Vagina (tissue), 2 donors: ENCODE measurements around the gene KRTAP9-6. TPM values are rescaled to one million over a fixed set of nuclear protein-coding genes. Genes with fewer than 3 reads are reported as not detected.

ENCODE experiments used
- DNase-seq, 2 donors: peaks; one replicate each; pipeline ENCODE4 v3.0.0-alpha.2; 2017; ENCODE audit errors: extremely low spot score in 2 of 2
- H3K27ac ChIP-seq: fragments of 200-600 bp; sonication (generic); one replicate; pipeline ENCODE4 v1.5.1; 2019
- H3K27me3 ChIP-seq: fragments of 200-600 bp; sonication (generic); one replicate; pipeline ENCODE4 v1.5.1; 2019
- H3K36me3 ChIP-seq, 2 donors: fragments of 200-600 bp; sonication (generic); one replicate each; pipeline ENCODE4 v1.5.1; 2017 to 2019
- H3K4me1 ChIP-seq: fragments of 200-600 bp; sonication (generic); one replicate; pipeline ENCODE4 v1.5.1; 2019
- H3K4me3 ChIP-seq, 2 donors: fragments of 200-600 bp; sonication (generic); 1 replicate in 1 of 2; 2 replicates in 1 of 2; pipeline ENCODE4 v1.5.1; 2016 to 2019
- H3K9me3 ChIP-seq: fragments of 200-600 bp; sonication (generic); one replicate; pipeline ENCODE4 v1.5.1; 2019
- POLR2A ChIP-seq, 2 donors: fragments of 450-650 bp; IDR thresholded peaks; one replicate each; pipeline ENCODE4 v1.6.1; 2017; ENCODE audit warnings: antibody characterized with exemption in 2 of 2, mild to moderate bottlenecking in 2 of 2, moderate library complexity in 2 of 2
- POLR2AphosphoS5 ChIP-seq, 2 donors: sonication (generic); formaldehyde crosslinking; IDR thresholded peaks; one replicate each; pipeline ENCODE4 v1.9.0; 2017; ENCODE audit warnings: antibody characterized with exemption in 2 of 2, mild to moderate bottlenecking in 2 of 2, low read depth in 1 of 2; ENCODE audit not compliant: insufficient read depth in 1 of 2
- intact Hi-C: fragments of 100-400 bp; cut with DNase I; formaldehyde crosslinking; loops from one replicate; pipeline ENCODE4 v1.15.1; 2023
- total RNA-seq: library from RNA; depleted of rRNA; stranded (reverse); fragments of >200 nt; gene quantifications from one replicate; pipeline ENCODE4 v1.2.3, GENCODE V29; 2016
- TF ChIP-seq, protein P1 (sequence below), 3 experiments: fragments of 450-650 bp in 2 of 3; fragments of 200-600 bp in 1 of 3; sonication (generic) in 1 of 3; IDR thresholded peaks; one replicate each; pipeline ENCODE4 v1.5.1; 2017 to 2019; ENCODE audit warnings: antibody characterized with exemption in 3 of 3, mild to moderate bottlenecking in 2 of 3, moderate library complexity in 2 of 3

The KRTAP9-6 gene
- total RNA-seq, 1 donor from 2014 or later = not detected

DNA sequence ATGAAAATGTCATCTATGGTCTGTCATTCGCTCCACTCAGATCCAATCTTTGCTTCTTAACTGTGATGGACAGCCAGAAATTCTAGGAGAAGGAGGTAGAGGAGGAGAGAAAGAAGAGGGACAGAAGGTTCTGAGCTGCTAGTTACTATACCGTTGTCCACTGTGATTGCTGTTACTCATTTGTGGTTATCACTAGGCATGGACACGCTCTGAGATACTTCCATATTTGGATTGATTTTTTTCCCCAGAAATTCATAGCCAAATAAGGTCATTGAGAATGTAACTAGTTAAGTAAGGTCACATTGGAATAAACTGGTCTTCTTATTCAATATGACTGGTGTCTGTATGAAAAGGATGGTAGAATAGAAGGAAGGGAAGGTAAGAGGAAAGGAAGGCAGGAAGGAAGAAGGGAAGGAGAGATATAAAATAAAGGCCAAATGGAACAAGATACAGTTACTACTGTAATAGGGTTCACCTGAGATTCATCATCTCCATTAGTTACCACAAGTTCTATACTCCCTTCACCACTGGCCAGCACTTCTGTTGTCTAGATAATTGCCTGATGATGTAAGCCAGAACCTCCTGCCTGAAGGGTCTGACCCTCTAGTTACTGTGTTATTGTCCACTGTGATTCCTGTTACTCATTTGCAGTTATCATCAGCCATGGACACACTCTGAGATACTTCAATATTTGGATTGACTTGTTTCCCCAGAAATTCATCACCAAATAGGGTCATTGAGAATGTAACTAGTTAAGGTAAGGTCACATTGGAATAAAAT, 13.2 kb downstream of the KRTAP9-6 start:
- no peak for DNase-seq
- Histone ChIP-seq H3K27ac (no peak overlapping the region), H3K36me3 (no peaks in the 10 kb centered on the region), H3K27me3 (no peaks in the 10 kb centered on the region), H3K9me3 (no peaks in the 10 kb centered on the region), H3K4me3 (no peak overlapping the region), H3K4me1 (no peaks in the 10 kb centered on the region)
- intact Hi-C loops = no loop called here
- TF ChIP-seq, protein P1, sequence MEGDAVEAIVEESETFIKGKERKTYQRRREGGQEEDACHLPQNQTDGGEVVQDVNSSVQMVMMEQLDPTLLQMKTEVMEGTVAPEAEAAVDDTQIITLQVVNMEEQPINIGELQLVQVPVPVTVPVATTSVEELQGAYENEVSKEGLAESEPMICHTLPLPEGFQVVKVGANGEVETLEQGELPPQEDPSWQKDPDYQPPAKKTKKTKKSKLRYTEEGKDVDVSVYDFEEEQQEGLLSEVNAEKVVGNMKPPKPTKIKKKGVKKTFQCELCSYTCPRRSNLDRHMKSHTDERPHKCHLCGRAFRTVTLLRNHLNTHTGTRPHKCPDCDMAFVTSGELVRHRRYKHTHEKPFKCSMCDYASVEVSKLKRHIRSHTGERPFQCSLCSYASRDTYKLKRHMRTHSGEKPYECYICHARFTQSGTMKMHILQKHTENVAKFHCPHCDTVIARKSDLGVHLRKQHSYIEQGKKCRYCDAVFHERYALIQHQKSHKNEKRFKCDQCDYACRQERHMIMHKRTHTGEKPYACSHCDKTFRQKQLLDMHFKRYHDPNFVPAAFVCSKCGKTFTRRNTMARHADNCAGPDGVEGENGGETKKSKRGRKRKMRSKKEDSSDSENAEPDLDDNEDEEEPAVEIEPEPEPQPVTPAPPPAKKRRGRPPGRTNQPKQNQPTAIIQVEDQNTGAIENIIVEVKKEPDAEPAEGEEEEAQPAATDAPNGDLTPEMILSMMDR (IDR thresholded peaks at IDR 0.05) = no peak
- no peak for TF ChIP-seq POLR2AphosphoS5 (IDR thresholded peaks at IDR 0.05; ENCODE audit: insufficient read depth in 1 of 2, low read depth in 1 of 2)
- TF ChIP-seq POLR2A (IDR thresholded peaks at IDR 0.05) = no peak

DNA sequence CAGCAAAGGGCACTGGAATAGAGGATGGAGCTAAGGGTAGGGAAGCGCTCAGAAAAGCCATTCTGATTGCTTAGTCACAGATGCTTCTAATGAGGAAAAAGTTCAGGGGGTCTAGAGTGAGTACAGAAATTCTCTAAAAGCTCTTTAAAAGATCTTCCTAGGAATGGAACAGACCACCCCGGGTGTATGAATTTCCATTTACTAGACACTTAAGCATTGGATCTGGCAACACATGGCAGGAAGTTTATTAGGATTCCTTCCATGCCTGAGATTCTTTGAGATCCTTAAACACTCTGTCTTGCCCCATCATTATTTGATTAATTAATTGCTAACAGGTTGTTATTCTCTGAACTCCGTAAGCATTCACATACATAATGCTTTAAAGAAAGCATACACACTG, 18.9 kb downstream of the KRTAP9-6 start:
- H3K27me3 ChIP-seq = no peaks in the 10 kb centered on the region
- no peaks in the 10 kb centered on the region for H3K9me3 ChIP-seq
- no peak overlapping the region for H3K4me3 ChIP-seq
- intact Hi-C loops = no loop called here
- TF ChIP-seq, protein P1 (IDR thresholded peaks at IDR 0.05) = no peak
- TF ChIP-seq POLR2A (IDR thresholded peaks at IDR 0.05) (no peak), POLR2AphosphoS5 (IDR thresholded peaks at IDR 0.05; ENCODE audit: insufficient read depth in 1 of 2, low read depth in 1 of 2) (no peak)
- H3K4me1 ChIP-seq = no peaks in the 10 kb centered on the region
- no peak overlapping the region for H3K27ac ChIP-seq
- DNase-seq = no peak
- no peaks in the 10 kb centered on the region for H3K36me3 ChIP-seq

DNA sequence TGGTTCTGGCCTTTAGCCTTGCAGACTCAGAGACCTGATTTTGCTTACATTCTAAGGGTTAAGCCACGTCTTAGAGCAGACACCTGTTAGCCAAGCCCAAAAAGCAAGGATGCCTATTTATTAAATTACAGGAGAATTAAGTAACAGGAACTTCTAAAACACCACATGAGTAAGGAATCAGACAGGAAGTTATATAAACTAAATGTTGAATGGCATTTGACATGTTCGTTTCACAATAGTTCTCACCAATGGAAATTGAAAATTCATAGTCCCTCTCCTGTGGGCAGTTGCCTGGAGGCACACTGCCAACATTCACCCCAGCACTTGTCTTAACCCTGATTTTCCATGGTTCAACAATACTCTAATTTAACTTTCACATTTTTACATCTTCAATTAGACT, 19.4 kb downstream of the KRTAP9-6 start:
- DNase-seq = no peak
- TF ChIP-seq, protein P1 (IDR thresholded peaks at IDR 0.05) = no peak
- TF ChIP-seq POLR2AphosphoS5 (IDR thresholded peaks at IDR 0.05; ENCODE audit: insufficient read depth in 1 of 2, low read depth in 1 of 2) (no peak), POLR2A (IDR thresholded peaks at IDR 0.05) (no peak)
- intact Hi-C loops = no loop called here

DNA sequence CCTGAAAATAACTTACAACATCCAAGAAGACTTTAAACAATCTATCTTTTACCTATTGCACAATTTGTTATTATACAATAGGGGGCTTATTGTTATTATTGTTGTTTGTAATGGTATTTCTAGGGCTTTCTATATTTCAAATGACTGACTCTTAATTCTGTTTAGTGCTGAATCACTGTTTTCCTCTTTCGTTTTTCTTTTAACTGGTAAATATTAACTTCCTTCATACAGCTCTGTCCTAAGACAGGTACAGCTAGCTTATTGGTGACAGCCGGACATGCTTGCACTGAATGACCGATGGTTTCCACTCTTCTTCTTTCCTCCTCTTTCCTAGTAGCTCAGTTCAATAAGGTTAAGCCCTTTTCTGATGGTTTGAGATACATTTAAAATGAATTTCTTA, 21.9 kb downstream of the KRTAP9-6 start:
- Histone ChIP-seq H3K27ac (no peak overlapping the region), H3K27me3 (no peaks in the 10 kb centered on the region), H3K9me3 (no peaks in the 10 kb centered on the region), H3K36me3 (no peaks in the 10 kb centered on the region), H3K4me1 (no peaks in the 10 kb centered on the region), H3K4me3 (no peak overlapping the region)
- no peak for TF ChIP-seq POLR2AphosphoS5 (IDR thresholded peaks at IDR 0.05; ENCODE audit: insufficient read depth in 1 of 2, low read depth in 1 of 2)
- TF ChIP-seq, protein P1 (IDR thresholded peaks at IDR 0.05) = no peak
- no peak for TF ChIP-seq POLR2A (IDR thresholded peaks at IDR 0.05)
- DNase-seq = no peak
- intact Hi-C loops = no loop called here

More for the DNA sequence above, 19.4 kb downstream of the KRTAP9-6 start:
- Histone ChIP-seq H3K27me3 (no peaks in the 10 kb centered on the region), H3K27ac (no peak overlapping the region), H3K4me3 (no peak overlapping the region), H3K4me1 (no peaks in the 10 kb centered on the region), H3K9me3 (no peaks in the 10 kb centered on the region), H3K36me3 (no peaks in the 10 kb centered on the region)

DNA sequence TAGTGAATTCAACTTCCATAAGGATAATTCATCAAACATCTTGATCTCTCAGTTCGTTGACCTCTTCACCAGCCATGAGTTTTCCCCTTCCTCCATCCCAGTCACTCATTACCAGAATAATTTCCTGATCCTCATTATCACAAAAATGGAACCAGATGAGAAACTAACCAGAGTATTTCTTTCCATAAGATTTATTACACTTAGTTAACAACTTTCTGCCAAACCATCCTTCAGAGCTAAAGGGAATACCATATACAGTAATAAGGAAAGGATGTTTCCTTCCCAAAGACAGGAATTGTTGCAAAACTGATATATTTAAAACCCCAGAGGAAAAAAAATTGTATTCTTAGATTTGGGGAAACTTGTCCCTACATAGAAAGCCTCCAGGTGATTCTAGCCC, 28.8 kb downstream of the KRTAP9-6 start:
- H3K4me3 ChIP-seq = no peak overlapping the region
- TF ChIP-seq POLR2AphosphoS5 (IDR thresholded peaks at IDR 0.05; ENCODE audit: insufficient read depth in 1 of 2, low read depth in 1 of 2) = no peak
- no peak for TF ChIP-seq POLR2A (IDR thresholded peaks at IDR 0.05)
- TF ChIP-seq, protein P1 (IDR thresholded peaks at IDR 0.05) = no peak
- no peaks in the 10 kb centered on the region for H3K9me3 ChIP-seq
- no peak for DNase-seq
- no peaks in the 10 kb centered on the region for H3K27me3 ChIP-seq
- no peak overlapping the region for H3K27ac ChIP-seq
- H3K36me3 ChIP-seq = no peaks in the 10 kb centered on the region
- intact Hi-C loops = no loop called here
- H3K4me1 ChIP-seq = no peaks in the 10 kb centered on the region
